ENCODE results near the gene CP. TPM values are rescaled to one million over a fixed set of nuclear protein-coding genes. Genes with fewer than 3 reads are reported as not detected.
"Not testable (repeated sequence)": the region's sequence is repeated elsewhere in the genome, so short reads cannot be mapped to it uniquely, and the experiment has no call there.

The CP gene
- total RNA-seq, 4 donors from 2014 or later: 1.7 to 10.2 (median 4.0) TPM

DNA sequence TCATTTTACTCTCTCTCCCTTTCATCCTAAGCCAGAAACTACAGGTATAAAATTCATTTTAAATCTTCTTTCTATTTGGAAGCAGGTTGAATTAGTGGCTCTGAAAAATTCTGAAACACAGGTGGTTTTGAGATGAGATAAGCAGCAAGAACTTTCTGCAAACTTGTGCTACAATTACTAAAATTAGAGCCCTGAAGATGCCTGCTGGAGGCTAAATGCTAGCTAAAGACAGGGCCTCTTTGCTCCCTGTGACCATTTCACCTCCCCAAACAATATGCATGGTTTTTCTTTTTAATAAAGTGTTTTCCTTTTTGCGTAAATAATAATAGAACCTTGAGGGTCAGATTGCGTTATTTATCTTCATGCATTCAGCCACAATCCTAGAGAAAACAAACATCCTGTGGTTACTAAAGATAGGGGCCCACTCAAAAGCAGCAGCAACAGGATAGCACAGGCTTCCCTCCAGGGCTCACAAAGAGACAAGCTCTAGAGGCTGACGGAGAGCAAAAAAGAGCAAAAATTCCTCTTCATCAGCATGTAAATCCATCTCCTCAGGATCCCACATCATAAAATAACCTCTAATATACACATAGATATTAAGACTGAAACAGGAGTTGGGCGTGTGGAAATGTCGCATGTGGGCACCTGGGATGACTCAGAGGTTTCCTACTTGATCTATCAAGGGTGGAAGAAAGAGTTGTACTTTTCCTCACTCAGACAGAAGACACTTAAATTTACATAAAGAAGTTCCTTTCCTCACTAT lies 26.5 kb upstream of the CP start:
- TF ChIP-seq, protein P1, sequence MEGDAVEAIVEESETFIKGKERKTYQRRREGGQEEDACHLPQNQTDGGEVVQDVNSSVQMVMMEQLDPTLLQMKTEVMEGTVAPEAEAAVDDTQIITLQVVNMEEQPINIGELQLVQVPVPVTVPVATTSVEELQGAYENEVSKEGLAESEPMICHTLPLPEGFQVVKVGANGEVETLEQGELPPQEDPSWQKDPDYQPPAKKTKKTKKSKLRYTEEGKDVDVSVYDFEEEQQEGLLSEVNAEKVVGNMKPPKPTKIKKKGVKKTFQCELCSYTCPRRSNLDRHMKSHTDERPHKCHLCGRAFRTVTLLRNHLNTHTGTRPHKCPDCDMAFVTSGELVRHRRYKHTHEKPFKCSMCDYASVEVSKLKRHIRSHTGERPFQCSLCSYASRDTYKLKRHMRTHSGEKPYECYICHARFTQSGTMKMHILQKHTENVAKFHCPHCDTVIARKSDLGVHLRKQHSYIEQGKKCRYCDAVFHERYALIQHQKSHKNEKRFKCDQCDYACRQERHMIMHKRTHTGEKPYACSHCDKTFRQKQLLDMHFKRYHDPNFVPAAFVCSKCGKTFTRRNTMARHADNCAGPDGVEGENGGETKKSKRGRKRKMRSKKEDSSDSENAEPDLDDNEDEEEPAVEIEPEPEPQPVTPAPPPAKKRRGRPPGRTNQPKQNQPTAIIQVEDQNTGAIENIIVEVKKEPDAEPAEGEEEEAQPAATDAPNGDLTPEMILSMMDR (IDR thresholded peaks at IDR 0.05): no peak
- TF ChIP-seq POLR2A (IDR thresholded peaks at IDR 0.05): no peak
- TF ChIP-seq POLR2AphosphoS5 (IDR thresholded peaks at IDR 0.05): no peak
- no peak for TF ChIP-seq EP300 (IDR thresholded peaks at IDR 0.05)
- 79% methylated on average over 5 of the region's 5 CpGs for WGBS
- Histone ChIP-seq H3K27ac (no peak overlapping the region), H3K27me3 (no peaks in the 10 kb centered on the region), H3K36me3 (no peaks in the 10 kb centered on the region), H3K4me3 (no peak overlapping the region), H3K9me3 (no peaks in the 10 kb centered on the region), H3K4me1 (peaks cover 13% of the 10 kb centered on the region)
- DNase-seq (ENCODE audit: low spot score in 2 of 2): no peak

DNA sequence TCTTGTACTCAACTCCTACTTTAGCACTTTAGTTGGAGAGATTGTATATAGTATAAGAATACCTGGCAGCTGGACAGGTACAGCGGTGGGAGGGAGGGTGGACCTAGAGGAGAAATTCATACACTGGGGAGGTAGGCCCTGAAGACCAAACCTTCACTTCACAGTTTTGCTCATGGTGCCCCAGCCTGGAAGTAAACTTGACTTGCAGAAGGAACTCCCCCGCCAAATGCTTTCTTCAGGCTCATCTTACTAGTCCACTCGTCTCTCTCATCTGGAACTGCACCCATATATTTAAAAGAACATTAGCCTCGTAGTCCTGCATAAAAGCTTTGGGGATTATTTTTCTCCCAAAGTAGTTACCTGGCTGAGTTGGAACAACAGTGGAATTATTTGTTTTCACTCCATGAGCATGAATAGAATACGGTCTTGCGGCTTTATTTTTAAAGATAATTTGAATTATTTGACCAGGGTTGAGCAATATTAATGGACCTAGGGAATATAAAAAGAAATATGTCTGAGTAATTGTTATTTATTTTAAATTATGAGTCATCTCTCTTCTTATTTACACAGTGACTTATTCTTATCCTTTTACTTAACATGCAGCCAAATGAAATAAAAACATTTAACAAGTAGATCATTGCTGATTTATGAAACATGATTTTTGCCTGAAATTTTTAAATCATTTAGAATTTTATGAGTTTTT lies 25.5 kb upstream of the CP start:
- Histone ChIP-seq H3K4me1 (peaks cover 13% of the 10 kb centered on the region), H3K4me3 (no peak overlapping the region), H3K27ac (no peak overlapping the region), H3K27me3 (no peaks in the 10 kb centered on the region), H3K36me3 (no peaks in the 10 kb centered on the region), H3K9me3 (no peaks in the 10 kb centered on the region)
- TF ChIP-seq POLR2A (IDR thresholded peaks at IDR 0.05): no peak
- TF ChIP-seq POLR2AphosphoS5 (IDR thresholded peaks at IDR 0.05): no peak
- no peak for TF ChIP-seq EP300 (IDR thresholded peaks at IDR 0.05)
- TF ChIP-seq, protein P1 (IDR thresholded peaks at IDR 0.05): no peak
- no peak for DNase-seq (ENCODE audit: low spot score in 2 of 2)
- 80% methylated on average over 6 of the region's 6 CpGs for WGBS

DNA sequence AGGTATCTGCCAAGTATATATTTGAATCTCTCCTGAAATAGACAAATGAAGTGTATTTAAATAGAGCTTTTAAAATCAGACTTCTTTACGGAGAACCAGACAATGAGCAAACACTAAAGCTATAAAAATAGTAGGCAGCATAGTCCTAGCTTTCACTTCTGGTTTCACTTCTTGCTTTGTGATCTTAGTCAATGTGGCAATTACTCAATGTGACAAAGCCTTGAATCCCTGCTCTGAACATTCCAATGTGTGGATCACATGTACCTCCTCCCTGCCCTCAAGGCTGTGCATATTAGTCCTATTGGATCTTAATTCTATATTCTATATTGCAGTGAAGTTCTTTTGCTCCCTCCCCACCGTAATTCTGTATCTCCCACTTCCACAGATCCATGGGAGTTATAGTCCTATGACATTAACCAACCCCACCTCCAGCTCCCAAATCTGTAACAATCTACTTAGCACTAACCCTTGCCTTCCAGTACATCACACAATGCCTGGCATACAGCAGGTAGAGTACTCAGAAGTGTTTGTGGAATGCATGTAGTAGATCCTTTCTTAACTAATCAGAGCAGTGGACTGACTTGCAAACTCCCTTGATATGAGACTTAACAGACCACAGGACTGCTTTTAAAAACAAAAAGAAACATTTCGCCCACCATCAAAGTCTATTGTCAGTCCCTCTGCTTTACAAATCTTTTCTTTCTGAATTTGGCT lies 24.3 kb upstream of the CP start:
- no peaks in the 10 kb centered on the region for H3K9me3 ChIP-seq
- no peak overlapping the region for H3K4me3 ChIP-seq
- no peaks in the 10 kb centered on the region for H3K36me3 ChIP-seq
- DNase-seq (ENCODE audit: low spot score in 2 of 2): no peak
- H3K4me1 ChIP-seq: peaks cover 13% of the 10 kb centered on the region
- no peaks in the 10 kb centered on the region for H3K27me3 ChIP-seq
- WGBS: 58% methylated on average over 3 of the region's 3 CpGs
- TF ChIP-seq EP300 (IDR thresholded peaks at IDR 0.05) (no peak), POLR2AphosphoS5 (IDR thresholded peaks at IDR 0.05) (no peak)
- no peak overlapping the region for H3K27ac ChIP-seq

DNA sequence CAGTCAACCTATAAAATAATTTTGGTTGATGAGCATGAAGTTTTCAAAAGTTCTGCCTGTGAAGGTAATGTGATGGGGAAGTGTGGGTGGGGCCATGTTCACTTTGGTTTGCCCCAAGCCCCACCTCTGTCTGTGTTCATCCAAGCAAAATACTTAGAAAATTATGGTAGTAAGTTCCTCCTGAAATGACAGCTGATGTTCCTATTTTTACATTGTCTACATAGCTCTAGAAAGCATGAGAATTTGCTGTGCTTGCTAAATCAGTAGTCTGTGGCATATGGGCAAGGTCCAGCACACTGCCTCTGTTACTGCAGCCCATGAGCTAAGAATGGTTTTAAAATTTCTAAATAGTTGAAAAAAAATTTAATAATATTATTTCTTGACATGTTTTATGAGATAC lies 21.9 kb upstream of the CP start:
- no peak for TF ChIP-seq POLR2AphosphoS5 (IDR thresholded peaks at IDR 0.05)
- TF ChIP-seq, protein P1 (IDR thresholded peaks at IDR 0.05): no peak
- TF ChIP-seq EP300 (IDR thresholded peaks at IDR 0.05): no peak
- TF ChIP-seq POLR2A (IDR thresholded peaks at IDR 0.05): no peak
- H3K4me3 ChIP-seq: no peak overlapping the region
- no peaks in the 10 kb centered on the region for H3K36me3 ChIP-seq
- no peak overlapping the region for H3K27ac ChIP-seq
- DNase-seq (ENCODE audit: low spot score in 2 of 2): no peak
- no peaks in the 10 kb centered on the region for H3K9me3 ChIP-seq
- H3K4me1 ChIP-seq: peaks cover 13% of the 10 kb centered on the region
- H3K27me3 ChIP-seq: no peaks in the 10 kb centered on the region

DNA sequence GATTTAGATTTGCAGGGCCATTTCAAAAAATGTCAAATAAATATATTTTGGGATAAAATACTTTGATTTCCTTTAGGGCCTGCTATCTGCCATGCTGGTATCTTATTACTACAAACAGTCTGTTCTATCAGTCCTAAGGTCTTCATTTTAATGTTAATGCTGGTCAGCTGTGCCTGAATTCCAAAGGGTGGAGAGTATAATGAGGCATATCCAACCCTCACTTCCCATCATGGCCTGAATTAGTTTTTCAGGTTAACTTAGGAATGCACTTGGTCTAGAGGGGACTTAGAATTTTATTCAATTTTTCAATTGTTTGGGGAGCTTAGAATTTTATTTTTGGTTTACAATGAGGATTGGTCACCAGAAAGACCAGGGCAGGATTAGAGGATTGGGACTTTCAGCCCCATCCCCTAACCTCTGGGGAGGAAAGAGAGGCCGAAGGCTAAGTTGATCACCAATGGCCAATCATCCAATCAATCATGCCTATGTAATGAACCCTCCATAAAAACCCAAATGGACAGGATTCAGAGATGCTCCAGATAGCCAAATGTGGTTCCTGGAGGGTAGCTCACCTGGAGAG lies 17.8 kb upstream of the CP start:
- H3K36me3 ChIP-seq: no peaks in the 10 kb centered on the region
- no peak overlapping the region for H3K4me3 ChIP-seq
- TF ChIP-seq, protein P1 (IDR thresholded peaks at IDR 0.05): no peak
- TF ChIP-seq EP300 (IDR thresholded peaks at IDR 0.05): no peak
- TF ChIP-seq POLR2AphosphoS5 (IDR thresholded peaks at IDR 0.05): no peak
- no peak for TF ChIP-seq POLR2A (IDR thresholded peaks at IDR 0.05)
- no peak for DNase-seq (ENCODE audit: low spot score in 2 of 2)
- no peaks in the 10 kb centered on the region for H3K27me3 ChIP-seq
- no peaks in the 10 kb centered on the region for H3K4me1 ChIP-seq
- WGBS: 85% methylated on average over 1 of the region's 1 CpG
- no peaks in the 10 kb centered on the region for H3K9me3 ChIP-seq
- H3K27ac ChIP-seq: no peak overlapping the region

DNA sequence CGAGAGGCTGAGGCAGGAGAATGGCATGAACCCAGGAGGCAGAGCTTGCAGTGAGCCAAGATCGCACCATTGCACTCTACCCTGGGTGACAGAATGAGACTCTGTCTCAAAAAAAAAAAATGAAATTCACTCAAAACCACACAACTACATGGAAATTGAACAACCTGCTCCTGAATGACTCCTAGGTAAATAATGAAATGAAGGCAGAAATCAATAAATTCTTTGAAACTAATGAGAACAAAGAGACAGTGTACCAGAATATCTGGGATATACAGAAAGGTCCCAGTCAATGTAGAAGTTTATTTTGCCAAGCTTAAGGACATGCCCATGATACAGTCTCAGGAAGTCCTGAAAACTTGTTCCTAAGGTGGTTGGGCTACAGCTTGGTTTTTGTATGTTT lies 16.6 kb upstream of the CP start:
- DNase-seq (ENCODE audit: low spot score in 2 of 2); H3K9me3 ChIP-seq; H3K4me1 ChIP-seq; H3K27me3 ChIP-seq; H3K36me3 ChIP-seq; H3K27ac ChIP-seq; H3K4me3 ChIP-seq: not testable (repeated sequence)
- WGBS: 98% methylated on average over 2 of the region's 2 CpGs
